Heart left ventricle (tissue), 11 donors: ENCODE results near the gene ICA1. TPM values are rescaled to one million over a fixed set of nuclear protein-coding genes. Genes with fewer than 3 reads are reported as not detected.

ENCODE experiments used
- polyA plus RNA-seq, 2 donors: library from polyadenylated mRNA; stranded (reverse); fragments of 200-250 nt; gene quantifications; one replicate each; pipeline ENCODE4 v1.2.3, GENCODE V29; 2013
- total RNA-seq, 9 donors: library from RNA; depleted of rRNA in 2 of 9; stranded (reverse); fragments of >200 nt in 2 of 9; fragmentation: NEBNext Ultra II Directional in 3 of 9; extraction: Animal tissue kit (Norgen Biotek cat#: 25700) in 3 of 9; gene quantifications; one replicate each; pipeline versions ENCODE4 v1.1.0 to v1.2.4, GENCODE V29; 2016 to 2023
- donor health status: ischemic (EF 13 %, LVEDD 7.1; RV severe dilation, severe dysfunction).
- donor health status: healthy with polysubstance abuse.
- donor health status: DM: no; HTN: yes; CAD: no.
- donor health status: DM: no; HTN: no; CAD: no.
- donor health status: ischemic (EF 25% LVEDD 5.7; RV mildly dilated, moderate dysfunction).
- donor health status: healthy.
- donor health status: DM: yes; HTN: yes; CAD: no.
- donor health status: PGD.
- donor health status: nonischemic (EF 23%, LVEDD 6.1; RV moderate dilation, normal function).

The ICA1 gene
- total and polyA plus RNA-seq, 11 donors = 23.8 to 74.4 (median 54.4) TPM

Other genes starting within 250 kb of the ICA1 start
- not detected for gene NXPH1, start 171.4 kb upstream of the ICA1 start, total RNA-seq
- not detected for gene NXPH1, start 171.4 kb upstream of the ICA1 start, polyA plus RNA-seq